ENCODE results near the gene ACSS3.

The ACSS3 gene

DNA sequence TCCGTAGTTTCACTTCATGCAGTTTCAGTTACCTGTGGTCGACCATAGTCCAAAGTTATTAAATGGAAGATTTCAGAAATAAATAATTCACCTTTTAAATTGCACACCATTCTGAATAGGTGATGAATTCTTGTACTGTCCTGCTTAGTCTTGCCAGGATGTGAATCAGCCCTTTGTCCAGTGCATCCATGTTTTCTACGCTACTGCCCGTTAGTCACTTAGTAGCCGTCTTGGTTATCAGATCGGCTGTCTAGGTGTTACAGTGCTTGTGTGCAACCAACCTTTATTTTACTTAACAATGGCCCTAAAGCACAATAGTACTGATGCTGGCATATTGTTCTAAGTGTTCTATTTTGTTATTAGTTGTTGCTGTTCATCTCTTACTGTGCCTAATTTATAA, 146.7 kb downstream of the ACSS3 start:
- DNase-seq: no peak

DNA sequence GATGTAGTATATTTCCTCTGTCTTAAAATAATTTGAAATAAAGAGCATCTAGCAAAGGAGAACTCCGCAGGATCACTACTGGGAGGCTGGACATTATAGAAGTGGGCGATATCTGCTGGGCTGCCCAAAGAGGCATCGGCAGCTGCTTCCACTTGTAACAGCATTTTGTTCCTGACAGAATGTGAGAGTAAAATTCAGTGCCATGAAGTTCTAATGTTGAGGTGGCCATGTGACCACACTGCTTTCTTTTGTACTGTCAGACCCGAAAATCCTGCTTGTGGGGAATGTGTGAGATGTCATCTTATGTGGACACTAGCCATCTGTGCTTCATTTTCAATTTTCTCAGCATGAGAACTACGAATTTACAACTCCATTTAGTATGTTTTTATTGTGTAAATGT, 151.9 kb downstream of the ACSS3 start:
- no peak for DNase-seq

DNA sequence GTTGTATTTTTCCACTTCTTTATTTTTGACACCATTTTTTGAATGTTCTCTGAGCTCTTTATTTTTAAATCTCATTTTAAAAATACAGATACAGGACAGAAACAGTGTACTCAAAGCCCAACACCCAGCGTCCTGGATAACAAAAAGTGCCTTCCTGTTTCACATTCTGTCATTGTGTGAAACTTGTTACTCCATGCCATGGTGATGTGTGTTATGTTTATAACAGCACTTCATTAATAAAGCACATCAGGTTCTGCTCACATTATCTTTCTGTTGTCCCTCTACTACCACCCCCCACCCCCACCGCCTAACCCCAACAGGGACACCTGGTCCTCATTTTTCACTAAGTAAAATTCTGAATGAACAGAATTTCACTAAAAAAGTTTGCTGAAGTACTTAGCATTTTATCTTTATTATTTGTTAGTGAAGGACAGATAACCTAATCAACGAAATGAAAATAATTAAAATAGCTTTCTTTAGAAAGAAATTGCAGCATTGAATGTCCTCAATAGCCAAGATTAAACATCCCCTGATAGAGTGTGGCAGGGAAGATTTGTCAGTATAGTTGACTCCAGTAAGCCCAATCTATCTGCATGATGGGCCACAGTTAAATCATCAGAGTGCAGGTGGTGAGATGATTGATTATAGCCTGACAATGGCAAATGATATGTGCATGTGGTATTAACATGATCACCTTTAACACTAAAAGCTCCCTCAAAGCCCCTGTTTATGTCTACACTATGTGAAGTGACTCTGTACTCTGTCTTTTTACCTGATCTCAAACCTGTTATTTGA, 153.9 kb downstream of the ACSS3 start:
- no peak for DNase-seq

GRCh38 chr12:81245458-81245857, 167.6 kb downstream of the ACSS3 start:
- no peak for DNase-seq

- DNase-seq: no peak
Measured at GRCh38 chr12:81245907-81246570, 168.2 kb downstream of the ACSS3 start.

DNA sequence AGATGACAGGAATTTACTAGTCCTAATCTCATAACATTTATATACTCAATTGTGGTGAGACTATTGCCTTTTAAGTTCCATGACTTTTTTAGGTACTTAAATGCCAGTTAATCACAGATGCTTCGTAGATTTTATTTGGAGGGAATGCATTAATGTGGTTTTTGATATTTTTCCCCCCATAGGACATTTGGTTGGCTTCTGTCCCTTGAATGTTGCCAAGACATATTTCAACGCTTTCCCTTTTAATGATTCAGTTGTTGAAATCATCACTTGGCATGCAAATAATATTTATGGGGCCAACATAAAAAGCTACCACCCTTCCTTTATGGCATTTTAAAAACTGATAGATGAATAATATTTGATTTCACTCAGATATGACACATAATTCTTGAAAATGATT, 172.1 kb downstream of the ACSS3 start:
- DNase-seq: no peak

- no peak for DNase-seq
Measured at GRCh38 chr12:81252228-81252627, 174.3 kb downstream of the ACSS3 start.

- no peak for DNase-seq
Measured at GRCh38 chr12:81253360-81253759, 175.5 kb downstream of the ACSS3 start.

DNA sequence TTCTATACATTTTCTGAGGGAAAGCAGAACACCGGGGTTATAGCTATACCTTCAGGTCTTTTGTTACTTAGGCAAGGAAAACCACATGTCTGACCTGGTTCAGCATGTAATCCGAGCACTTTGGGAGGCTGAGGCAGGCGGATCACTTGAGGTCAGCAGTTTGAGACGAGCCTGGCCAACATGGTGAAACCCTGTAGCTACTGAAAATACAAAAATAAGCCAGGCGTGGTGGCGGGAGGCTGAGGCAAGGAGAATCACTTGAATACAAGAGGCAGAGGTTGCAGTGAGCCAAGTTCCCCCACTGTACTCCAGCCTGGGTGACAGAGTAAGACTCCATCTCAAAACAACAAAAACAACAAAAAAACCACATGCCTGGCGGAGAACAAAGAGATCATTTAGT, 177.6 kb downstream of the ACSS3 start:
- no peak for DNase-seq

- DNase-seq: no peak
Measured at GRCh38 chr12:81255947-81256346, 178.1 kb downstream of the ACSS3 start.

- peak in 2 of 4 experiments; percentile 1 to 2 for DNase-seq
Measured at GRCh38 chr12:81257947-81258551, 180.2 kb downstream of the ACSS3 start.

GRCh38 chr12:81259360-81259759, 181.5 kb downstream of the ACSS3 start:
- DNase-seq: no peak

DNA sequence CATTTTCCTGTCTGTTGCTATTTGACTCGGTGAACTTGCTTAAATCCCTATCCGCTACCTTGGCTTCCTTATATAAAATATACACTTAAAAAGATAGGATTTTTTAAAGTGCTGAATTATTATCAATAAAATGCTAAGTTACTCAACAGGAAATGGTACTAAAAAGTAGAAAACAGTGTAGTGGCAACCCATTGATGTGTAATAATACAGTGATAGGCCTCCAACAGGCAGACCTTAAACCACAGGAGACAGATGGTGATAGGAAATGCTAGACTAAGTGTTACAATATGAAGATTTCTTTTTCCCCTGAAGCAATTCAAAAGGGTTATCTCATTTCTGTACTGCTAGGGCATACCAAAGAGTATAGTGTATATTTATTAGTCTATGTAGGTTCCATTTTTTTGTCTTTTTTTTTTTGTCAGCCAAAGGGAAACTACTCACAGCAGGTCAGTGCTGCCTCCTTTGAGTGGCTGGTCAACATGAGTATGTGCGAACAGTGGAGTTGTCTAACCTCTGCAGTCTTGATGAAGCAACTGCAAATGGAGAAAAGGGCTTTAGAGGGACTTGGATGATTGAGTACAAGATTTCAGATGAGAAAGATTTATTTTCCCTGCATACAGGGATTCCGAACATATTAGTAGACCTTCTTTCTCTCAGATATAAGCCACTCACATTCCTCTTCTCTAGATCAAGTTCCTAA, 183.8 kb downstream of the ACSS3 start:
- no peak for DNase-seq

DNA sequence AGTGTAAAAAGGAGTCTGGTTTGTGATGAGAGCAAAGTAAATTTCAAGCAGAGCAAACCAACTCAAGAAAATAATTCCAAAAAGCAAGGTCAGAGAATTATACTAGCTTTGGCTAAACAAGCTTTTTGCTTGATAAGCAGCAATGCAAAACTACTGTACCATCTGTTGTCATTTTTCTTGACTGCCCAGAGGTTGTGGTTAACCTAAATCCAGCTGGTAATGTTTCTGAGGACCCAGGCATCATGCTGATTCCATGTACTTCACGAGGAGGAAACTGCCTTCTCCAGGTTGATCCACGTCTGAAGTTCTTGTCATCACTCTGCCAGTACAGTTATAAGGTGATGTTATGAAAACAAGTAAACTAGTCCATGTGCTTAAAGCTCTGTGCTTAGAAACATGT, 185.2 kb downstream of the ACSS3 start:
- no peak for DNase-seq

GRCh38 chr12:81270385-81270784, 192.5 kb downstream of the ACSS3 start:
- no peak for DNase-seq

GRCh38 chr12:81274637-81275529, 197.0 kb downstream of the ACSS3 start:
- DNase-seq: no peak

DNA sequence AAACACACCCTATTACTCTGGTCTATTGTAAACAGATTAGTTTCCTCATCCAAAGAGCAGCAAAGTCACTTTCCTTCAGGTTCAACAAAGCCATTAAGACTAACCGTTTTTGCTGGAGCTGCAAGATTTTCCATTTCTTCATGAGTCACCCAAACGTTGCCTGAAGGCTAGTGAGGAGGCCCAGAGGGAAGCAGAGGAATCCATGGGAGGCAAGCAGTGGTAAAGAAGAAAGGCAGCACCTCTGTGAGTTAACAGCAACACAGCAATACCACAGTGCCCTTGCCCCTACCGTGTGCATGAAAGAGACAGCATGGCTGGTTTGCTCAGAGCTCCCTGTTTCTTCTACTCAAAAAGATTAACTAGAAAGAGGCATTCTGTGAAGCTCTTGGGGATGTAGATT, 206.3 kb downstream of the ACSS3 start:
- no peak for DNase-seq

DNA sequence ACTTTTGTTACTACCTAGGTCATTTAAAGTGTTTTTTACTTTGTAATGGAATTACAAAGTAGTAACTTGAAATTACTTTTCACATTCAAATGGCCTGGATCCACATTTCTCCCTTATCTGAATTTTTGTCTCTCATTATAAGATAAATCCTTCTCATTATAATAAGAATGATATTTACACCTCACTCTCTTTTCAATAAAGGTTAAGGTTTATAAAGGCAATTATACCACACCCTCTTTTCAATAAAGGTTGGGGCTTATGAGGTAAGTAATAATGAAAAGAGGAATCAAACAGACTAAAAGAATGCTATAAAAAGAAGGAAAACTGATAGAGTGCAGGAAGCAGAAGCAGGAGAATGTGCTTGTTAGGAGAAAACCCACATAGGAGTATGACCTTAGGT, 210.8 kb downstream of the ACSS3 start:
- no peak for DNase-seq

DNA sequence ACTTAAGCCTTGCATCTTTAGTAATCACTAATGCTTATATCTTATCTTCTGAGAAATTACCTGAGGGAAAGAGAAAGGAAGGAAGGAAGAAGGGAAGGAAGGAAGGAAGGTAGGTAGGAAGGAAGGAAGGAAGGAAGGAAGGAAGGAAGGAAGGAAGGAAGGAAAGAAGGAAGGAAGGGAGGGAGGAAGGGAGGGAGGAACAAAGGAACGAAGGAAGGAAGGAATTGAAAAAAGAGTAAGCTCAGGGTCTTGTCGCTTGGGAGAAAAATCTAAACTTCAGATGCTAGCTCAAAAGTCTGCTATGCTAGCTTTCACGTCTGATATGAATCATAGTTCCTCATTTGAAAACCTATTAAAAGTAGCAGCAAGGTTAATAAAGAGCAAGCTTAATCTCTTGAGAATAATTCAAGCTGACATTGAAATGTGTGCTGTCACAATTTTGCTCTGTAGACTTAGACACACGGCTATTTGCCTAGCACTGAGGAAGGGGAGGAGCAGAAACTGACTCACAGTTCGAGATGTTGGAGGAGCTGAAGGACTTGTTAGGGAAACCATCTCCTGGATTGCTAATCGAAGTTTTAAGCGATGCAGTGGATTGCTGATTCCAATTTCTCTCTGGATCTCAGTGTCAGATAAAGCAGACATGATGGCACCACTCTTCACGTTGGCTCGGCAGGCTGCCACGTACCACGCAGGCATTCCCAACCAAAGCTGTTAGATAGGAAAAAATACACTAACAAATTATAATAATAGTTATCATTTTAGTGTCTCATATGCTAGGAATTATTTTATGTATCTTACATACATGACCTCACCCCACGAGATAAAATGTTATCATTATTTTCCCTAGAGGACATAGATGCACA, 216.7 kb downstream of the ACSS3 start:
- DNase-seq: no peak

DNA sequence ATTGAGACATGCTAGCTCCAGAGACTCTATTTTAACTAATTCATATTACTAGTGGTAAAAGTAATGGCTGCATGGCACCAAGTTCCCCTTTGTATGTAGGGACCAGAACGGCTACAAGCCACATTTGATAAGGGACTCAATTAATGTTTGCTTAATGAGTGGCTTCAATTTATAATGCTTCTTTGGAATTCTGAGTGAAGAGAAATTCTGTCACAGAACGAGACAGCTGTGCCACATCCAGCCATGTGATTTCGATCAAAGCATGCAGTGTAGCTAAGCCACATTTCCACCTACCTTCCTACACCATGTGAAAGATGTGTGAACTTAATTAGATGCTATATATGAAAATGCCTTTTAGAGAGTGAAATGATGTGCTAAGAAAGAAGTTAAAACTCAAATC, 217.4 kb downstream of the ACSS3 start:
- DNase-seq: no peak
